ENCODE measurements around the gene OR2V2. TPM values are rescaled to one million over a fixed set of nuclear protein-coding genes. Genes with fewer than 3 reads are reported as not detected.
"Not testable (repeated sequence)": the region's sequence is repeated elsewhere in the genome, so short reads cannot be mapped to it uniquely, and the experiment has no call there.

Gene OR2V2, protein sequence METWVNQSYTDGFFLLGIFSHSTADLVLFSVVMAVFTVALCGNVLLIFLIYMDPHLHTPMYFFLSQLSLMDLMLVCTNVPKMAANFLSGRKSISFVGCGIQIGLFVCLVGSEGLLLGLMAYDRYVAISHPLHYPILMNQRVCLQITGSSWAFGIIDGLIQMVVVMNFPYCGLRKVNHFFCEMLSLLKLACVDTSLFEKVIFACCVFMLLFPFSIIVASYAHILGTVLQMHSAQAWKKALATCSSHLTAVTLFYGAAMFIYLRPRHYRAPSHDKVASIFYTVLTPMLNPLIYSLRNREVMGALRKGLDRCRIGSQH
- polyA plus RNA-seq (ENCODE audit: insufficient read length in 10 of 10), result under 1 TPM in 1 of 10 donors, not detected in 9; 0.06 TPM
- long read RNA-seq, donor 1, result 0 reads
- long read RNA-seq, donor 2, result 0 reads
- long read RNA-seq, donor 3, result 0 reads
- long read RNA-seq, donor 4, result 0 reads
- long read RNA-seq, donor 5, result 0 reads
- long read RNA-seq, donor 6, result 0 reads
- long read RNA-seq, donor 7, result 0 reads
- long read RNA-seq, donor 8, result 0 reads
- long read RNA-seq, donor 9, result 0 reads

DNA sequence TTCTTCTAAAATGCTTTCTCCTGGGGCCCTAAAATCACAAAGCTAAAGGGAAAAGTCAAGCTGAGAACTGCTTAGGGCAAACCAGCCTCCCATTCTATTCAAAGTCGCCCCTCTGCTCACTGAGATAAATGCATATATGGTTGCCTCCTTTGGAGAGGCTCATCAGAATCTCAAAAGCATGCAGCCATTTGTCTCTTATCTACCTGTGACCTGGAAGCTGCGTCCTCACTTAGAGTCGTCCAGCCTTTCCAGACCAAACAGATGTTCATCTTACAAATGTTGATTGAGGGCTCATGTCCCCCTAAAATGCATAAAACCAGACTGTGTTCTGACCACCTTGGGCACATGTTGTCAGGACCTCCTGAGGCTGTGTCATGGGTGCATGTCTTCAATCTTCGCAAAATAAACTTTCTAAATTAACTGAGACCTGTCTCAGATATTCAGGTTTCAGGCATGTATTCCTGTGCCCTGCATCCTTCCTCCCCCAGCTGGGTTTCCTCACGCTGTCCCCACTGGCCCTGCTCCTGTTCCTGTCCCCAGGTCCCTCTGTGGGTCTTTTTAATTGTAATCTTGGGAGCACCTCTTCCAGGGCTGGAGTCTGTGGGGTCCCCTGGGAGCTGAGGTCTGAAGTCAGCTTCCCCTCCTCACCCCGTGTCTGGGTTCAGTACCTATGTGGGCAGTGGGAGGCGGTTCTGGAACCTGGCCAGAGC is at the start of gene OR2V2:
TSS of gene OR2V2 (plus strand) at position 660 of the 710 bp plus-strand sequence. CDS start 7,357 bp downstream, outside the sequence.
- DNase-seq, result not testable (repeated sequence)

- DNase-seq, result not testable (repeated sequence)
Measured at GRCh38 chr5:181097759-181098491, 49.5 kb upstream of the OR2V2 start.

DNA sequence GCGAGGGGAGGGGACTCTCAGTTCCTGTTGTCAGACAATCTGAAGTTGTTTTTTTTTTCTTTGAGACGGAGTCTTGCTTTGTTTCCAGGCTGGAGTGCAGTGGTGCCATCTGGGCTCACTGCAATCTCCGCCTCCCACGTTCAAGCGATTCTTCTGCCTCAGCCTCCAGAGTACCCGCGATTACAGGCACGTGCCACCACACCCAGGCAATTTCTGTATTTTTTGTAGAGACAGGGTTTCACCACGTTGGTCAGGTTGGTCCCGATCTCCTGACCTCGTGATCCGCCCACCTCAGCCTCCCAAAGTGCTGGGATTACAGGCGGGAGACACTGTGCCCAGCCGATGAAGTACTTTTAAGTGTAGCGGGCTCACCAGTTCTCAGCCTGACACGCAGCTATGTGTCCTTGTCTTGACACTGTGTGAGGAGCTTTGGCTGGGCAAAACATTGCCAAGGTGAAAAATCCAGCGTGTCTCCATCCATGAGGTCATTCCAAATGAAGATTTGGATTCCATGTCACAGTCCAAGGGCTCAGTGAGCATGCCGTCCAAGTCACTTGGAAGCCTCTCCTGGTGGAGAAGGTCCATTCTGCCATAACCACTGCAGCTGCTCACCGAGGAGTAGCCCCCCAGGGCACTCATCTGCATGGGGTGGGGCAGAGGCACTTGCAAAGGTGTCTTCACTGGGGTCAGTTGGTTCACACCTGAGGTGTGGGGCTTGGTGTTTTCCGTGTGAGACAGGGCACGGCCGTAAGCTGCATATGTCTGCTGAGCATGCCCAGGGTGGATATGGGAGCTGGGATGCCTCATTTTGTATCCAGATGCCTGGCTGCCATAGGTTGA is 48.4 kb upstream of the OR2V2 start:
- DNase-seq, result no peak

DNA sequence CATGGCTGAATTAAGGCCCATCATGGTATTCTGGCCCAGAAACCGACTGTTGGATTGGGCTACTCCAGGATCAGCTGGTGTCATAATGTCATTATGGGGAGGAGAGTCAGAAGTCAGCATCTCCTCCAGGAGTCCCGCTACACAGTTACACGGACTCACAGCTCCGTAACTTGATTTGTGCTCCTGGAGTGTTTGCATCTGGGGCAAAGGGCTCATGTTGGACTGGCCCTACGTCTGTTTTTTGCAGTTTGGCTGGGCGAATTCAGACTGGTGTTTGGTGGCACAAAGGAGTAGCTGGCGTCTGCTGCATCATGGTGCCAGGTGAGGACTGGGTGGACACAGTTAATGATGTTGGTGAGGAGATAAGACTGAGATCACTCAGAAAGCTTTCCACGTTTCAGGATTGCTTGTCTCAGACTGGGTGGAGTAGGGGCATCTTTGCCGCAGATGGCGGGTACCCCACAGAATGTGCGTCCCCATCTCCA is 47.7 kb upstream of the OR2V2 start:
- no peak for DNase-seq

GRCh38 chr5:181100121-181100875 is 47.1 kb upstream of the OR2V2 start:
- DNase-seq, result peak in 1 of 3 donors; percentile 22

DNA sequence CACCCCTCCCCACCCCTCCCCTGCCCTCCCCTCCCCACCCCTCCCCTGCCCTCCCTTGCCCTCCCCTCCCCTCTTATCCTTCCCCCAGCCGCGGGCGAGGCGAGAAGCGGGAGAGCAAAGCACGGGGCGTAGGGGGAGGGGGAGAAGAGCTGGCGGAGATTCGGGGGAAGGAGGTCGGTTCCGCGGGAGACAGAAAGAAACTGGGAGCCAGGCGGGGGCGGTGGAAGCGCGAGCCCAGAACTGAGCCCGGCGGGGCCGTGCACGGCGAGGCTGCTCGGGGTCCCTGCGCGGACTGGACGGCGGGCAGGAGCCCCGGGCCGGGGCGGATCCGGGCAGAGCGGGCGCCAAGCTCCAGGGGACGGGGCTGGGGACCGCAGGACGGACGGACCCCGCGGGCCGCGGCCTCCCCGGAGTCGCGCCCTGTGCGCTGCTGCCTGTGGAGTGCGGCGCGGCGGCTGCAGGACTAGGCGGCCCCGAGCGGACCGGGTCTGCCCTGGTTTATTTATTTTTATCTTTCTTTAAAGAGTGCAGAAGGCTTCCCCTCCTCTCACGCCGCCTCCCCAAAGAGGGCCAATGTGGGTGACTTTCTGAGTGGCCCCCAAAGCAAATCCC is 46.2 kb upstream of the OR2V2 start:
- not testable (repeated sequence) for DNase-seq

GRCh38 chr5:181101930-181102674 is 45.3 kb upstream of the OR2V2 start:
- DNase-seq, result not testable (repeated sequence)

- DNase-seq, result not testable (repeated sequence)
Measured at GRCh38 chr5:181104259-181104568, 43.2 kb upstream of the OR2V2 start.

DNA sequence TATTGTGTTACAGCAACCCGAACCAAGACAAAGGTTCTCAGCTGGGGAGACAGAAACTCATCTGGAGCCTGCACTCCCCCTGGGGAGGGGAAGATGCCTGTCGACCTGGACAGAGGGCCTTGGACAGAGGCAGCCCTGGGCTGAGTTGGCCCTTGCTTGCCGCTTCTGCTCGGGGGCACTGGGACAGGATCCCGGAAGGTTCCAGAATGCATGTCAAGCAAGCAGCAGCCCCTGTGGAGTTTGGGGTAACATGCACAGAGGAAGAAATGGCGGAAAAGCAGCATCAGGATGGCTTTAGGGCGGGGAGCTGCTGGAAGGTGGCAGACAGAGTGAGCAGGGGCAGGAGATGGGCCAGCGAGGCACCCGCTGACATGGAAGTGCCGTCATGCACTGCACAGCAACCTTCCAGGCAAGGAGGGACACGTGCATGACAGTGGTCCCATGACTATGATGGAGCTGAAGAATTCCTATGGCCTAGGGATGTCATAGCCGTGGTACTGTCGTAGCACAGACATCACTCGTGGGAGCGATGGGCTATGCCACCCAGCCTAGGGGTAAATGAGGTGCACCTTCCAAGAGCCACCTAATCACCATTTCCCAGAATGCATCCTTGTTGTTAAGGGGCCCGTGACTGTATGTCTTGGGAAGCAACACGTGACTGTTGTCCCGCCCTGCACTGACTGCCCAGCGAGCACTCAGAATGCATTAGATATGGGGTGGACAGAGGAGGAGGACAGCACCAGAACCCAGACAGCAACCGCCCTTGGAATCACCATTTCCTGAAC is 42.6 kb upstream of the OR2V2 start:
- DNase-seq, result not testable (repeated sequence)

GRCh38 chr5:181105391-181106025 is 41.9 kb upstream of the OR2V2 start:
- DNase-seq, result no peak

DNA sequence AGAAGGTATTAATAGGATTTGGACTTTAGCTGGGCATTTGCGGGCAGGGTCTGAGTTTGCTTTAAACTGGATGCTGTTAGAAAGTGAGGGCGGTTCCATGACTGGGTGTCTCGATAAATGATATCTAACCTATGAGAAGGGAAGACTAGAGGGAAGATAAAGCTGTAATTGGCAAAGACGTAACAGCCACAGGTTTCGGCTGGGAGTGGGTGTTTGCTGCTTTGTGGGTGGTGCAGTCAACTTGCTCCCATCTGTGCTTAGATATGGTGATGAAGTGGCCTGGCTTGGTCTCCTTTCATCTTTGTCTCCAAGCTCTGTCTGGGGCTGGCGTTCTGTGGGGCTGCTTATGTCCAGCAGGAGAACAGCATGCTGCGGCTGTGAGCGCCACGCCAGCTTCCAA is 39.7 kb upstream of the OR2V2 start:
- no peak for DNase-seq

GRCh38 chr5:181108578-181109165 is 38.7 kb upstream of the OR2V2 start:
- no peak for DNase-seq

GRCh38 chr5:181109489-181110013 is 37.8 kb upstream of the OR2V2 start:
- no peak for DNase-seq

GRCh38 chr5:181111010-181111409 is 36.4 kb upstream of the OR2V2 start:
- DNase-seq, result no peak

DNA sequence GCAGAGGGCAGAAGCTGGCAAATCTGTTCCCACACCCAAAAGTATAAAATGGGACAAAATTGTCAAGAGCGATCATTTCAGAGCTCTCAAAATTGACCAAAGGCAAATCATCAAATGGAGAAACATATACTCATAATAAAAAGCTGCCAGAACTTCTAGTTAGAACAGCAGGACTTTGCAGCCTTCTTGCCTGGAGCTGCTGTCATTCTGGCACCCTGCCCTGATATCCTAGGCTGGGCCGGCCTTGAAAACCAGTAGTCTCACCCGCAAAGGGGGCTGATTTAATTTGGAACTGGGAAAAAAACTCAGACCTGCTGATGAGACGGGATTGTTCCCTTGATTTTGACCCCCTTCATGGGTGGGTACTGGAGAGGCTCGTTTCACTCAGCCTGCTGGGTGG is 34.9 kb upstream of the OR2V2 start:
- no peak for DNase-seq

DNA sequence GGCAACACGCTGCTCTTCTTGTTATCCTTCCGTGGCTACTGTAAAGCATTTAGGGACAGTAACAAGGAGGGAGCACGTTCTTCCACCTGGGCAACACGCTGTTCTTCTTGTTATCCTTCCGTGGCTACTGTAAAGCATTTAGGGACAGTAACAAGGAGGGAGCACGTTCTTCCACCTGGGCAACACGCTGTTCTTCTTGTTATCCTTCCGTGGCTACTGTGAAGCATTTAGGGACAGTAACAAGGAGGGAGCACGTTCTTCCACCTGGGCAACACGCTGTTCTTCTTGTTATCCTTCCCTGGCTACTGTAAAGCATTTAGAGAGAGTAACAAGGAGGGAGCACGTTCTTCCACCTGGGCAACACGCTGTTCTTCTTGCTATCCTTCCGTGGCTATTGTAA is 33.8 kb upstream of the OR2V2 start:
- not testable (repeated sequence) for DNase-seq

GRCh38 chr5:181114284-181114843 is 33.0 kb upstream of the OR2V2 start:
- no peak for DNase-seq
